CD4-positive, alpha-beta T cell treated with Interleukin-1 beta for 1 hour (primary cell): ENCODE measurements around the gene COX7B.
"Not testable (repeated sequence)": the region's sequence is repeated elsewhere in the genome, so short reads cannot be mapped to it uniquely, and the experiment has no call there.

Experiments
- DNase-seq, 2 donors: peaks; one replicate each; pipeline ENCODE4 v3.0.0-alpha.2; 2020 to 2022

Gene COX7B, protein sequence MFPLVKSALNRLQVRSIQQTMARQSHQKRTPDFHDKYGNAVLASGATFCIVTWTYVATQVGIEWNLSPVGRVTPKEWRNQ

DNA sequence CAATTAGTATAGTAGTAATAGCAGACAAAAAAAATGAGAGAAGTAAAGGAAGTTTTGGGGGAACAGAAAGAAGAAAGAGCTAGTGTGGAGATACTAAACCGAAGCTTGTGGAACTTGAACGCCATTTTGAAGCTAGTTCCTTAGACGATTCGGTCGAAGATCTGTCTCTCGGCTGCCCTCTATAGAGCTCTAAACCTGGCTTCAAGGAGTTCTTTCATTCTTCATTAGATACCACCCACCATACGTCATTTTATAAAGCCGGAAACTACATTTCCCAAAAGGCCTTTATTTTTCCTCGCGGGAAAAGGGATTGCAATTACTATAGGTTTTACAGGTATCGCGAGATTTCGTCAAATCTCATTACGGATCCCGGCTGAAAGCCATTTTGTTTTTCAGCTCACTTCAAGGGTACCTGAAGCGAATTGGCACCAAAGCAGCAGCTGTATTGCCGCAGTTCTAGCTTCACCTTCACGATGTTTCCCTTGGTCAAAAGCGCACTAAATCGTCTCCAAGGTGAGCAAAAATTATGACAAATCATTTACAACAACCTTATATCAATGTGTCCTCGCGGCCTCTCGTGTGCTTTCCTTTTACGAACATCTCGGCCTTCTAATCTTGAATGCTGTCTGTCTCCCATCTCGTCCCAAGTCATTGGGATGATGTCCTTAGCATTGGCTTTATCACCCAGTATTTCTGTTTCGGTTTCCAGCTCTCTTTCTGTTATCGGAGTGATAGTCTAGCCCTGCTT is at the start of gene COX7B:
COX7B (plus strand) TSS at position 388 of the 748 bp plus-strand sequence; CDS start at position 474, 86 bp downstream.
- DNase-seq = peak; percentile 83 to 93

DNA sequence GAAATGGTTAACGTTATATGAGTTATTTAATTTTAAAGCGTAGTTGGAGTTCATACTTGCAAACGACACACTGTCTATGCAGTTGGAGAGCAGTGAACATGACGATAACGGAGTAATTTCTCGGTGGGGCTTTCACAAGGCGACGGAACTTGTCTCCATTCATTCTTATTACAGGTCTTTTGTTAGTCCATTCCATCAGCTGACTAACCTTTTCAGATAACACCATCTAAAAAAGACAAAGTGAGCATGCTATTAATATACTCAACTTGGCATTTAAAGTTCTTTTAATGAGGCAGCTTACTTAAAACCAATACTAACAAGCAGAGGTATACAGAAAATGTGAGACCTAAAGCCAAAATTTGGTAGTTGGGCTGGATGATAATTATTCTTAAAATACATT is 23.9 kb upstream of the COX7B start:
- no peak for DNase-seq

DNA sequence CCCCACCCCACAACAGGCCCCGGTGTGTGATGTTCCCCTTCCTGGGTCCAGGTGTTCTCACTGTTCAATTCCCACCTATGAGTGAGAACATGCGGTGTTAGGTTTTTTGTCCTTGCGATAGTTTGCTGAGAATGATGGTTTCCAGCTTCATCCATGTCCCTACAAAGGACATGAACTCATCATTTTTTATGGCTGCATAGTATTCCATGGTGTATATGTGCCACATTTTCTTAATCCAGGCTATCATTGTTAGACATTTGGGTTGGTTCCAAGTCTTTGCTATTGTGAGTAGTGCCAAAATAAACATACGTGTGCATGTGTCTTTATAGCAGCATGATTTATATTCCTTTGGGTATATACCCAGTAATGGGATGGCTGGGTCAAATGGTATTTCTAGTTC is 17.9 kb upstream of the COX7B start:
- not testable (repeated sequence) for DNase-seq

DNA sequence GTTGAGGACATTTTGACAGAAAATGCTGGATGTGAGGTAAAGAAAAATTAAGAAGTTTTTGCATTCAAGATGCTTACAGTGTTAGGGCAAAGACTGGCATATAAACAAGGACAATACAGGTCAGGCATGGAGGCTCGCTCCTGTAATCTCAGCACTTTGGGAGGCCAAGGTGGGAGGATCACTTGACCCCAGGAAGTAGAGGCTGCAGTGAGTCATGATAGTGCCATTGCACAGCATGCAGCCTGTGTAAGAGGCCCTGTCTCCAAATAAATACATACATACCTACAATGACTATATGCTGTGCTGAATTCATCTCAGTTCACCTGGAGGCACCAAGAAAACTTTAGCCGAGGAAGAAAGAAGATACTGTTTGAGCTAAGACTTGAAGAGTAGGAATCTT is 6.4 kb upstream of the COX7B start:
- no peak for DNase-seq

DNA sequence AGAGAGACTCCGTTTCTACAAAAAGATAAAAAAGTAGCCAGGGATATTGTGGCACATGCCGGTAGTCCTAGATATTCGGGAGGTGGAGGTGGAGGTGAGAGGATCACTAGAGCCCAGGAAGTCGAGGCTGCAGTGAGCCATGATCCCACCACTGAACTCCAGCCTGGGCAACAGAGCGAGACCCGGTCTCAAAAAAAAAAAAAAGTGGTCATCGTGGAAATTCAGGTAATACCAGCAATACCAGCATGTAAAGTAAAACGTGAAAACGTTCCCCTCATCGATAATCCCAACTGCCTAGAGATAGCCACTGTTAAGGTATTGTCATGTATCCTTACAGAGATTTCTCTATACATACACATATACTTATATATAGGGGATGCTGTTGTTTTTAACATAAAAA is 5.6 kb upstream of the COX7B start:
- DNase-seq = no peak

DNA sequence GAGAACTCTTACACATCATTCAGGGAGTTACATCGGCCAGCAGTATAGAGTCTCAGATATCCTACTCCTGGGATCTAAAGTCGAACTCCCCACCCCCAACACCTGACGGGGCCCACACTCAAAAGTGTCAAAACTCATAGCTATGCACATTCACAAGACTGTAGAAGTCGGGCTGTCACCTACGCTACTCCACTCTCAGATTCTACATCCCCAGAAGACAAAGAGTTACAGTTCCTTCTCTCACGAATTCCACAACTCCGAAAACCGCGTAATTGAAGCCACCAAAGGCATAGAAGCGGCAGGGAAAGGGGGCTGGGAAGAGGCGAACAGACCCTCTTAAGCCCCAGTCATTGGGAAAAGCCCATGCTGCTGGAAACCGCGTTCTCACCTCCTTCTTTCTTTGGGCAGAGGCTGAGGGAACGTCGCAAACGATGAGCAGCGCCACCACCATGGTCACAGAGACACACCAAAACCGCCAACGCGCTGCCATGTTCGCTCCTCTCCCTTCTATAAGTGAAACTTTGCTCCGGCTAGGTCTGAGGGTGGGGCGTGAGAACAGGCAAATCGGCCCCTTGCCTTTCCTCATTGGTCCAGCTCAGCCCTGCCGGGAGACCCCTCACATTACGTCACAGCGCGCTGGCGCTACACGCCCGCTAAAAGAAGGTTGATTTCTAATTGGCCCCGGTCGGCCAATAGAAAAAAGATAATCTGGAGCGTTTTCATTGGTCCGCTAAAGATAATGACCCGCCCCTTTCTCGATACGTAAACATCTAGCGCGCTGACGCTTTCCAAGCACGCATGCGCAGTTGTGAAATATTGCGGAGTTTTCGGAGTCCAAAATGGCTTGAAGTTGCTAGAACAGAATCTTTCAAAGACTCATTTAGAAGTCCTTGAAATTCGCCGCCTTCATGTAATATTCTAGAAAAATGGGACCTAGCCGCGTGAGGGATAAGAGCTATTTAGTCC is 4.1 kb upstream of the COX7B start, which contains the start of gene MAGT1:
MAGT1 (minus strand) TSS at position 515 of the 966 bp plus-strand sequence; CDS start at position 490, 25 bp downstream.
- DNase-seq = peak; percentile 95 to 97

DNA sequence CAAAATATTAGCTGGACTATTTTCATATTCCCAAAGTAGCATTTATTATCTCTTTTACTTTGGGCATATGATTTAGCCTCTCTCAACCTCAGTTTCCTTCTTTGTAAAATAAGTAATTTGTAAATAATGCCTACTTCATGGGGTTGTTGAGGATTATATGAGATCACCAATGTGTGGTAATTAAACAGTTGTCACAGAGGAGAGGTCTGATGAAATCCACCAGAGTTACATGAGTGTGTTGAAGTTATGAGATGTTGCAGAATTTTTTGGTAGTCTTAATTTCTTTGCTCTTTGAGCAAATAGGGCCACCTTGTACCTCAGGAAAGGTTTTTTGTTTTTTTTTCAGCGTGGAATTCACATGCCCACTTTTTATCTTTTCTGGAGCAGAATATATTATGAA is 1.4 kb downstream of the COX7B start:
- DNase-seq = no peak

DNA sequence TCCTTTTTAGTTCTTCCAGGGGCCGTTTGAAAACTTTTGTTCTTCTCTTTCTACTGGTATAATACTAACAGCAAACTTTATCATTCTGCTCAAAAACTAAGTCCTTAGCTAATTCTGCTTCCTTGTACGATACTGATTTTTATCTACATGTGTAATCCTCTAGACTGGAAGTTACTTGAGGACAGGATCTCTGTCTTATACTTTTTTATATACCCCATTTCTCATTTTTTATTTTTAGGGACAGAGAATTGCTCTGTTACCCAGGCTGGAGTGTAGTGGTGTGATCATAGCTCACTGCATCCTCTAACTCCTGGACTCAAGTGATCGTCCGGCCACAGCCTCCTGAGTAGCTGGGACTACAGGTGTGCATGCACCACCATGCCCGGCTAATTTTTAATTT is 2.2 kb downstream of the COX7B start:
- no peak for DNase-seq

DNA sequence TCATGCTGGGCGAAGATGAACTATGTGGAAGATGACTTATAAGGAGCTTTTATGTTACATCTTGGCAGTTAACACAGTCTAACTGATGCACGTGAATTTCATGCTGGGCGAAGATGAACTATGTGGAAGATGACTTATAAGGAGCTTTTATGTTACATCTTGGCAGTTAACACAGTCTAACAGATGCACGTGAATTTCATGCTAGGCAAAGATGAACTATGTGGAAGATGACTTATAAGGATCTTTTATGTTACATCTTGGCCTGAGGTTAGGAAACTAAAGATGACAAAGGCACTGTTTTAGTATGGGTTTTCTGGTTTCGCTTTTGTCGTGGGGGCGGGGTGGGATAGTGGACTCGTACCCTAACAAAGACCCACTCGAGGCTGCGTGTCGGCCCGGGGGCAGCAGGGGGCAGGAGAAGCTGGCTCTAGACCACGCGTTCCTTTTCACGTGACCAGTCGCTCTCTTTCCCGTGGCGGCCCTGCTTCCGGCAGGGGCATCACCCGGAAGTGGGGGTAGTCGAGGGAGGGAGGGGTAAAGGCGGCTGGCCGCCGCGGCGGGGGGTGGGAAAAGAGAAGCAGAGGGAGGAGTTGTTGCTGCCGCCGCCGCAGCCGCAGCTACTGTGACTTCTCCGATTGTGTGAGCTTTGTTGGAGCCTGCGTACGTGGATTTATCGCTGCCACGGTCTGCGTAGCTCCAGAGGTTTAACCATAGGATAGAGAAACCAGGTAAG is 11.0 kb downstream of the COX7B start, which contains the start of gene ATP7A:
ATP7A (plus strand) TSS at position 586 of the 733 bp plus-strand sequence. CDS start 60,949 bp downstream, outside the sequence.
- peak; percentile 93 to 95 for DNase-seq

DNA sequence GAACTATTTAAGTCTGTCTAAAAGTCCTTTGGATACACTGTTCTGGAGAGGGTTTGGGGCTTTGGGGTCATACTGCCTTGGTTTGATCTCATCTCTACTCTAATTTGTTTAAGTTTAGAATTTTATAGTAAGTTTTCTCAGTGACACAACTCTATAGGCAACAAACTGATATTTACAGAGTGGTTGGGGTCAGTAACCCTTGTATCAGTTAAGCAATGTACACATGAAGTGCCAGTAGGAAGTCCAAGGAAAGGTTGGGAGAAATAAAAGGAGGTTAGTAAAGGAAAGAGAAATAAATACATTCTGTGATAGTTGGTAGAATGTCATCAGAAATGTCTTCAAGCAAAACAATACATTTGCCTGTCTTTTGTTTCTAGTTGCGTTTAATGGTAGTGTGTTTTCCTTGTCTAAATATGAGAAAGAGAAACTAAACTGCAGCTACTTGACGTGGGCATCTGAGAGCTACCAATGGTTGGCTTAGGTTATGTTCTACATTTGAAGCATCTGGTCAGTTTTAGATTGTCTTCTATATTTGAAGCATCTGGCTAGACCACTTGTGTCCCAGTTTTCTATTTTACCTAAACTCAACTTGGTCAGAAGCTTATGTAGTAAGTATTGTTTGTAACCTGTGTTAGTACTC is 18.1 kb downstream of the COX7B start:
- DNase-seq = no peak

DNA sequence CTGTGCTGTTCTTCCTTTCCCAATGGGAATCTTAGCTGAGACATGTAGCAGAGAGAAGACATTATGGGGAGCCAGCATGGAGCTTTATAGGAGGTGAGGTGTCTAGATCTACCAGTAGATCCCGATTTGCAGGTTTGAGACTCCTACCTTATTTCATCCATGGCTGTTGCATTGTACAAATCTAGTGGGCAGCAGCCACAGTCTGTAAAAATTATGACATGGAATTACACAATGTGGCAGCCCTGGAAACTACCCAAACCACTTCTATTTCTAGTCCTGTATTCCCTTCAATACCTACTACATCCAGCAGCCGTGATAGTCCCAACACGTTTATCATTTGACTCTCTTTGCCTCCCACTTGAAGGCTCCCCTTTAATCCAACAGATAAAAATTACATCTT is 19.3 kb downstream of the COX7B start:
- DNase-seq = no peak

DNA sequence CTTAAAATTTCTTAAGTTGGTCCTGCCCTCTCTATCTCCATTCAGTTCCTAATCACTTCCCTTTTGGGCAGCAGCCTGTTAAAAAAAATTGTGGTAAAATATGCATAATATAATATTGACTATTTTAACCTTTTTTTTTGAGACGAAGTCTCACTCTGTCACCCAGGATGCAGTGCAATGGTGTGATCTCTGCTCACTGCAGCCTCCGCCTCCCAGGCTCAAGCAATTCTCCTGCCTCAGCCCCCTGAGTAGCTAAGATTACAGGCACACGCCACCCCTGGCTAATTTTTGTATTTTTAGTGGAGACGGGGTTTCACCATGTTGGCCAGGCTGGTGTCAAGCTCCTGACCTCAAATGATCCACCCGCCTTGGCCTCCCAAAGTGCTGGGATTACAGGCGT is 20.1 kb downstream of the COX7B start:
- DNase-seq = not testable (repeated sequence)

DNA sequence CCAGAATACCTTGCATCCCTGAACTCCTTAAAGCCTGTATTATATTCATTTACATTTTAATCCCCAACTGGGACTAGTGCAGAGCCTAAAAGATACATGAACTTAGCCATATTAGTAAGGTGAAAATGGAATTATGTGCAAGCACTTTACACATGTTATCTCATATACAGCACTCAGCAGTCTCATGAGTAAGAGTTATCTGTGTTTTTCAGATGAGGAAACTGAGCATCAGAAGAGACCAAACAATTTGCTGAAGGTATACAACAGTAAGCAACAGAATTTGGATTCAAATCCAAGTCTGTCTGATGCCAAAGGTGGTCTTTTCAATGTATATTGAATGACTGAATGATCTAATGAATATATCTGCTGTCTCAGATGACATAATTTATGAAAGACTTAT is 23.5 kb downstream of the COX7B start:
- DNase-seq = no peak

DNA sequence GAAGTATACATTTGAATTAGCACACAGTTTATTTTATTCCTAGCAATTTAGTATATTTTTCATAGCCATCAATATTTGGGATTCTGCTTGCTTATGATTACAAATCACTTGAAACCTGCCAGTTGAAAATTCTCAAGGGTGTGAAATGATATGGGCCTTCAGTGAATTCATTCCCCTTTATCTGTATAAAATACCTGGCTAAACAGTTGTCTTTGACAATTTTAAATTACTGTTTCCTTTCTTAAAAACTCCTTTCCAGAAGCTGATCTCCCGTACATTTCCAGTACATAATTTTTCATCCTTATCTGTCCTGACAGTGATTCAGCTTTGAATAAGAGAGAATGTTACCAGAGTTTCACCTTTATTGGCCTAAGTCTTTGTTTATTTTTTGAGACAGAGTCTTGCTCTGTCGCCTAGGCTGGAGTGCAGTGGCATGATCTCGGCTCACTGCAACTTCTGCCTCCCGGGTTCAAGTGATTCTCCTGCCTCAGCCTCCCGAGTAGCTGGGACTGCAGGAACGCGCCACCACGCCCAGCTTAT is 25.1 kb downstream of the COX7B start:
- DNase-seq = no peak

DNA sequence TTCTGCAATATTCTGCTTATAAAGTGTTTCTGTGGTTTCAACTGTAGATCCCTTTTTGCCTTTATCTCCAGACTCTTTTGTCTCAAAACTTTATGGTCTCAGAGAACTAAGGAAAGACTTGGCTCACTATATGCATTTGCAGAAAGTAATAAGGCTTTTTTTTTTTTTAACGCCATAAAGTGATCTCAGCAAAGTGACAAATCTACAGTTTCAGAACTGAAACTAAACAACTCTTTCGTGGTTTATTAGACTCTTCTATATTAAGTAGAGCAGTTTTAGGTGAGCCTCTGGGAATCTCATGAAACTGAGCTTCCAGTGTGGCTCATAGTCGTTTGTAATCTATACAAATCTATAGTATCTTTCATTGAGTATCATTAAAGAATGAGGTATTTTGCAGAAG is 26.5 kb downstream of the COX7B start:
- DNase-seq = no peak

DNA sequence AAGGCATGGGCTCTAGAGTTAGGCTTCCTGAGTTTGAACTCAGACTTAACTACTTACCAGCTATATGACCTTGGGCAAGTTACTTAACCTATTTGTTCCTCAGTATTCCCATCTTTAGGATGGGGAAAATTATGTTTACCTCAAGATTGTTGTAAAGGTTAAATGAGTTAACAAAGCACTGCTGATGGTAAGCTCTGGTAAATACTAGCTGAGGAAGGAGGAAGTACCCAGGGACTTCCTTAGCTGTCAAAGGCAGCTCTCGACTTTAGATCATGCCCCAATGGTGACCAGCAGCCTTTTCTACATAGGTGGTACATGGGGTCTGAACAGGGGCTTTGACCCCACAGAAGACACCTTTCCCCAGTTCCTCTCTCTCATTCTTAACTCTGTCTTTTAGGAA is 31.3 kb downstream of the COX7B start:
- DNase-seq = no peak

DNA sequence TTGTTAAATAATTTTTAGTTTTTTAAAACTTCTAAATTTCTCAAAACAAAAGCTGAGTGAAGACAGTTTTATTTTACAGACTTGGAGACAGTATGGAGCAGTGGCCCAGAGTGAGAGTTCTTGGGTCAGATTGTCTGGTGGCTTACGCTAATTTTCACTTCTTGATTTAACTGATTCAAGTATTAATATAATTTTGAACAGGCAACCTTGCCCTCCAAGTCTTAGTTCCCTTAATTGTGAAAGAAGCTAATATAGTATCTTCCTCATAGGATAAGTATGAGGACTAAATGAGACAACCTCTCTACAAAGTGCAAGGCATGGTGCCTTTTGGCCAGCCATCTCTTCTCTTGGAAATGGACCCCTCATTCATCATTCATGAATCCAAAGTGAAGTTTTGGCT is 36.6 kb downstream of the COX7B start:
- DNase-seq = no peak

DNA sequence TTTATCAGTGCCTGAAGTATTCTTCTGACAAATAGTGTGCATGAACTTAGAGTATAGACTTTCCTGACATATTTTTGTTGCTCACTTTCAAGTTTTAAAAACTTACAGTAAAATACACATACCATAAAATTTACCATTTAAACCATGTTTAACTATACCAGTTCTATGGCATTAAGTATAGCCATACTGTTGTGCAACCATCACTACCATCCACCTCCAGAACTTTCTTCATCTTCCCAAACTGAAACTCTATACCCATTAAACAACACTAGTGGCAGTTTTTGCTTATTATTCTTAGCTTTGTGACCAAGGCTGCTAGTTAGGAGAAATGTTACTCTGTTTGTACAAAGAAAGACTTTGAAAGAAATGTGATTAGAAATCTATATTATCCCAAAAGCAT is 37.0 kb downstream of the COX7B start:
- no peak for DNase-seq

DNA sequence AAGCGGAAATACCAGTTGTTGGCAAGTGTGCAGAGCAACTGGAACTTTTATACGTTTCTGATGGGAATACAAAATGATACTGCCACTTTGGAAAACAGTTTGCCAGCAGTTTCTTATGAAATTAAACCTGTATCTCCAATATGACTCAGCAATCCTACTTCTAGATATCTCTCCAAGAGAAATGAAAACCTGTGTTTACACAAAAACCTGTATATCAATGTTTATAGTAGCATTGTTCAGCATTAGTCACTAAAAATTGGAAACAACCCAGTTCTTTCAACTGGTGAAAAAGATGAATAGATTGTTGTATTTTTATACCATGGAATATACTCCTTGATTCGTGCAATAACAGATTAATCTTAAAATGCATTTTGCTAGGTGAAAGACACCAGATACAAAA is 38.0 kb downstream of the COX7B start:
- DNase-seq = no peak

DNA sequence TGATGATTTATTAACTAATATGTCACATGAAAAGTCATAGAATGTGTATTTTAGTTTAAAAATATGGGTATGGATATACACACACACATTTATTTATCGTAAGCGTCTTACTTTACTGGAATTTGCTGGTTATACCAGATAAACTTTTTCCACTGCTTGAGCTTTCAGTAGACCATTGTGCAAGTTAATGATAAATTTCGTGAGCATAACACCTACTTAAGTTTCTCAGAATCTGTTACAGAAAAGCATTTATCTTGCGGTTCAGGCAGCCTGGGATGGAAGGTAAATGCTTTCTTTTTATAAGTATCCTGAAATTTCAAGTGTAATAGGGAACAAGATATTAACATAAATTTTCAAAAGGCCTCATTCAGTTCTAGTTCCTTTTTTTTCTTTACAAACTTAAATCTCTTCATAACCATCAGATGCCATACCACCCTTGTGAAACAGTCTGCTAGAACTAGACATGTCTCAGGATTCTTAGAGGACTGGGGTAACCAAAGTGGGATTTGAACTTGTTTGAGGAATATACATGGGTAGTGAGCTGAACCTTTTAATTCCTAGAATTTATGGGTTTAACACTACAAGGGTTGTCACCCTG is 38.9 kb downstream of the COX7B start:
- no peak for DNase-seq

DNA sequence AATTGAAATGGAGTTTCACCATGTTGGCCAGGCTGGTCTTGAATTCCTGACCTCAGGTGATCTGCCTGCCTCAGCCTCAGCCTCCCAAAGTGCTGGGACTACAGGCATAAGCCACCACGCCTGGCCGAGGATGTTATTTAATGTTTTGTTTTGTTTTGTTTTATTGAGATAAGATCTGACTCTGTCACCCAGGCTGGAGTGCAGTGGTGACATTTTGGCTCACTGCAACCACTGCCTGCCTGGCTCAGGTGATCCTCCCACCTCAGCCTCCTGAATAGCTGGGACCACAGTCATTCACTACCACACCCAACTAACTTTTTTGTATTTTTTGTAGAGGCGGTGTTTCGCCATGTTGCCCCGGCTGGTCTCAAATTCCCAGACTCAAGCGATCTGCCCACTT is 45.8 kb downstream of the COX7B start:
- not testable (repeated sequence) for DNase-seq
